Natural killer cell (primary cell): ENCODE results near the gene ZNF224. TPM values are rescaled to one million over a fixed set of nuclear protein-coding genes. Genes with fewer than 3 reads are reported as not detected.

Experiments
- total RNA-seq, 4 donors: library from RNA; stranded (reverse); fragments of 120-200 nt in 1 of 4; gene quantifications; one replicate each; pipeline versions ENCODE4 v1.2.3 to v1.2.4, GENCODE V29; 2013 to 2022

ZNF224 gene
- total RNA-seq, 3 donors from 2014 or later (not counting 1 experiment from before 2014, with no cell fraction given): 52.2 to 57.6 (median 56.0) TPM

Other genes starting within 250 kb of the ZNF224 start
- 1 to 10 TPM; 1.3 to 3.1 (median 1.4) TPM for gene ZNF404, start 210.4 kb upstream of the ZNF224 start, total RNA-seq
- gene ZNF45, start 159.1 kb upstream of the ZNF224 start, total RNA-seq: 10 to 100 TPM; 10.6 to 24.3 (median 14.5) TPM
- 1 to 10 TPM; 1.9 to 2.7 (median 2.2) TPM for gene ZNF221, start 143.1 kb upstream of the ZNF224 start, total RNA-seq
- 1 to 10 TPM; 5.1 to 8.5 (median 6.5) TPM for gene ZNF155, start 110.2 kb upstream of the ZNF224 start, total RNA-seq
- 1 to 10 TPM; 2.3 to 6.3 (median 3.4) TPM for gene ZNF230, start 91.4 kb upstream of the ZNF224 start, total RNA-seq
- gene ZNF222, start 69.0 kb upstream of the ZNF224 start, total RNA-seq: 1 to 10 TPM; 5.6 to 7.6 (median 5.7) TPM
- gene ZNF223, start 42.3 kb upstream of the ZNF224 start, total RNA-seq: 1 to 10 TPM in 2 of 3 donors, under 1 TPM in 1; 0.94 to 3.3 (median 2.9) TPM
- 1 to 10 TPM; 3.2 to 4.6 (median 3.8) TPM for gene ZNF284, start 22.2 kb upstream of the ZNF224 start, total RNA-seq
- 1 to 10 TPM; 1.5 to 3.6 (median 3.0) TPM for gene ZNF225, start 19.0 kb downstream of the ZNF224 start, total RNA-seq
- 1 to 10 TPM; 3.9 to 7.5 (median 5.5) TPM for gene ZNF234, start 47.2 kb downstream of the ZNF224 start, total RNA-seq
- gene ZNF226, start 70.7 kb downstream of the ZNF224 start, total RNA-seq: 10 to 100 TPM; 11.1 to 16.0 (median 15.0) TPM
- gene ZNF227, start 118.2 kb downstream of the ZNF224 start, total RNA-seq: 10 to 100 TPM; 21.0 to 32.3 (median 23.4) TPM
- under 1 TPM; 0.14 to 0.39 (median 0.20) TPM for gene ZNF233, start 165.5 kb downstream of the ZNF224 start, total RNA-seq
- 10 to 100 TPM in 1 of 3 donors, 1 to 10 TPM in 2; 6.7 to 11.6 (median 8.1) TPM for gene ZNF235, start 210.7 kb downstream of the ZNF224 start, total RNA-seq